ENCODE results near the gene FANCF.

DNA sequence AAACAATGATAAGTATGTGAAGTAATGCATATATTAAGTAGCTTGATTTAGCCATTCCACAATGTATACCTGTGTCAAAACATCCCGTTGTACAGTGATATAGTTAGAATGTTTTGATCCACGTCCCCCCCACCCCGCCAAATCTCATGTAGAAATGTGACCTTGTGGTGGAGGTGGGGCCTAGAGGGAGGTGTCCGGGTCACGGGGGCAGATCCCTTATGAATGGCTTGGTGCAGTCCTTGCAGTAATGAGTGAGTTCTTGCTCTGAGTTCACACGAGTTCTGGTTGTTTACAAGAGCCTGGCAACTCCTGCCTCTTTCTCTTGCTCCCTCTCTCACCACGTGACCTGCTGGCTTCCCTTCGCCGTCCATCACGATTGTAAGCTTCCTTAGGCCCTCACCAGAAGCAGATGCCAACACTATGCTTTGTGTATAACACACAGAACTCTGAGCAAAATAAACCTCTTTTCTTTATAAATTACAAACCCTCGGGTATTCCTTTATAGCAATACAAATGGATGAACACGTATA lies 41.6 kb downstream of the FANCF start:
- TF ChIP-seq, protein P1, sequence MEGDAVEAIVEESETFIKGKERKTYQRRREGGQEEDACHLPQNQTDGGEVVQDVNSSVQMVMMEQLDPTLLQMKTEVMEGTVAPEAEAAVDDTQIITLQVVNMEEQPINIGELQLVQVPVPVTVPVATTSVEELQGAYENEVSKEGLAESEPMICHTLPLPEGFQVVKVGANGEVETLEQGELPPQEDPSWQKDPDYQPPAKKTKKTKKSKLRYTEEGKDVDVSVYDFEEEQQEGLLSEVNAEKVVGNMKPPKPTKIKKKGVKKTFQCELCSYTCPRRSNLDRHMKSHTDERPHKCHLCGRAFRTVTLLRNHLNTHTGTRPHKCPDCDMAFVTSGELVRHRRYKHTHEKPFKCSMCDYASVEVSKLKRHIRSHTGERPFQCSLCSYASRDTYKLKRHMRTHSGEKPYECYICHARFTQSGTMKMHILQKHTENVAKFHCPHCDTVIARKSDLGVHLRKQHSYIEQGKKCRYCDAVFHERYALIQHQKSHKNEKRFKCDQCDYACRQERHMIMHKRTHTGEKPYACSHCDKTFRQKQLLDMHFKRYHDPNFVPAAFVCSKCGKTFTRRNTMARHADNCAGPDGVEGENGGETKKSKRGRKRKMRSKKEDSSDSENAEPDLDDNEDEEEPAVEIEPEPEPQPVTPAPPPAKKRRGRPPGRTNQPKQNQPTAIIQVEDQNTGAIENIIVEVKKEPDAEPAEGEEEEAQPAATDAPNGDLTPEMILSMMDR (IDR thresholded peaks at IDR 0.05) = no peak
- no peak for TF ChIP-seq POLR2AphosphoS5 (IDR thresholded peaks at IDR 0.05)
- TF ChIP-seq EP300 (IDR thresholded peaks at IDR 0.05) = no peak
- no peak for TF ChIP-seq POLR2A (IDR thresholded peaks at IDR 0.05)

All from sigmoid colon (tissue), 4 donors.